ENCODE measurements around the gene SV2B.

Gene SV2B

DNA sequence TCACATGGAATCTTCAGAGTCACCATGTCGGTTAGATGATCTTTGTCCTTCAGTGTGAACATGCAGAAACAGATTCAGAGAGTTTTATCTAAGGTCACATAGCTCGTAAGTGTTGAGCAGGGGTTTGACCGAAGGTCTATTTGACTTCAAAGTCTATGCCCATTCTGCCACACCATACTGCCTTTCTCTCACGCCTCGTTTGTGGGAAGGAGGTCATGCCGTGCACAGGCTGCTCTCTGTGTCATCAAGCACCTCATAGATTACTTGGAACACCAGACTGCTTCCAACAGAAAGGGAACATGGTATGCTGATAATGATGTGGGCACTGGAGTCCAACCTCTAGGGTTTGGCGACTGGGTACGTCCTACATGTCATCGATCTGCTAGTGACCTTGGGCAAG lies 128.8 kb downstream of the SV2B start:
- no peak for DNase-seq (ENCODE audit: low spot score)

DNA sequence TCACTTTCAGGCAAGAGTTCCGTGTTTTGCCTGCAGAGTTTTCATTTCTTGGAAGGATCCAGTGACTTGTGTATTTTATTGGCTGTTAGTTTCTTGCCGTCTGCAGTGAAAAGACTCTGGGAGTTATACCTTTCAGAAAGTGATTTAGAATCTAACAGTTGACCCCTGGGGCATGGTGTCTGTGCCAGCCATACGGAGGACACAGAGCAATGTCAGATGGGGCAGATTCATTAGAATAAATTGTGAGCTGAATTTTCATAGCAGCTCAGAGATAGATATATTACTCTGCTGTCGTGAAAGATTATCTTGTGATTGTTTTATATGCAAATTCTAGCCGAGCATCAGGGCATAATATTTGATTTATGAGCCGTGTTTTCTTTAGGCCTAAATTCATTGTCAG lies 131.6 kb downstream of the SV2B start:
- no peak for DNase-seq (ENCODE audit: low spot score)

DNA sequence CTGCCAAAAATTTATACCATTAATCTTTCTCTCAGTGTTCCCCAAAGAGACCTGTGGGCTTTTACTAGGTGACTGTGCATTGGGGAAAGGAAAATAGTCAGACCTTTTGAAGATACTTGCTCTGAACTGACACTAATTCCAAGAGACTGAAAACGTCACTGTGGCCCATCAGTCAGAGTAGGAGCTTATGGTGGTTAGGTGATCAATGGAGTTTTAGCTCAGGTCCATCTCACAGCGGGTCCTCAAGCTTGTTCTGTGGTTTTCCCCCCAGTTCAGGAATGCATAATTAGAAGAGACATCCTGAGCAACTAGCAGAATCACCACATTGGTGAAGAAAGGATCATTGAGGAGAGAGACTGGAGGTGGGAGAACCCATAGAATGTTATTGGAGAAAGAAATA lies 134.7 kb downstream of the SV2B start:
- no peak for DNase-seq (ENCODE audit: low spot score)

DNA sequence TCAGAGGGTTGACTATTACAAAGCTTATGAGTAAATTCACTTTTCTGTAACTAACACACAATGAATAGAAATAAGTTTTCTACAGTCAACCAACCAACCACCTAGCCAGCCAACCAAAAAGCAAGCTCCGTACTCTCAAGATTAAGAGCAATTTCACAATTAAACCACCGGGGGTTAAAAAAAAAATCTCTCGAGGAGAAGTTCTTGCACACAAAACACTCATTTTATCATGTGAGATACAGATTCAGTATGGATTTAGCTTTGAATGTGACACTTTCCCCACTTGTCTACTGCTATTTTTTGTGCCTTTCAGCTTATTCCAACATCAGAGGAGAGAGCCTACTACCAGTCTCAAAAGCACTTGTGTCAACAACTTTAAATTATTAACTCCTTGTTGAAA lies 135.3 kb downstream of the SV2B start:
- peak; percentile 15 for DNase-seq (ENCODE audit: low spot score)

DNA sequence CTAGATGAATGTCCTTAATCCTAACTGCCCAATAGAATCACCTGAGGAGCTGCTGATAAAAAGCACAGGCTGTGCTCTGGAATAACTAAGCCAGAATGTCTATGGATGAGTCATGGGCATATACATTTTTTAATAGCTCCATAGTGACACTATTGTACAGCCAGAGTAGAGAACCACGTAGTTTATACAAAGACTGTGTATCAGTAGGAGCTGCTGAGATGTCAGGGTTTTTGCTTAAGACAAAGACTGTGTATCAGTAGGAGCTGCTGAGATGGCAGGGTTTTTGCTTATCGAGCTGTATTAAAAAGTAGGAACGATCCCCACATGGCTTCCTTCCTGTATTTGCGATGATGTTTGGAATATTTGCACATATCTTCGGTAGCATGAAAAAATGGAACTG lies 137.4 kb downstream of the SV2B start:
- no peak for DNase-seq (ENCODE audit: low spot score)

DNA sequence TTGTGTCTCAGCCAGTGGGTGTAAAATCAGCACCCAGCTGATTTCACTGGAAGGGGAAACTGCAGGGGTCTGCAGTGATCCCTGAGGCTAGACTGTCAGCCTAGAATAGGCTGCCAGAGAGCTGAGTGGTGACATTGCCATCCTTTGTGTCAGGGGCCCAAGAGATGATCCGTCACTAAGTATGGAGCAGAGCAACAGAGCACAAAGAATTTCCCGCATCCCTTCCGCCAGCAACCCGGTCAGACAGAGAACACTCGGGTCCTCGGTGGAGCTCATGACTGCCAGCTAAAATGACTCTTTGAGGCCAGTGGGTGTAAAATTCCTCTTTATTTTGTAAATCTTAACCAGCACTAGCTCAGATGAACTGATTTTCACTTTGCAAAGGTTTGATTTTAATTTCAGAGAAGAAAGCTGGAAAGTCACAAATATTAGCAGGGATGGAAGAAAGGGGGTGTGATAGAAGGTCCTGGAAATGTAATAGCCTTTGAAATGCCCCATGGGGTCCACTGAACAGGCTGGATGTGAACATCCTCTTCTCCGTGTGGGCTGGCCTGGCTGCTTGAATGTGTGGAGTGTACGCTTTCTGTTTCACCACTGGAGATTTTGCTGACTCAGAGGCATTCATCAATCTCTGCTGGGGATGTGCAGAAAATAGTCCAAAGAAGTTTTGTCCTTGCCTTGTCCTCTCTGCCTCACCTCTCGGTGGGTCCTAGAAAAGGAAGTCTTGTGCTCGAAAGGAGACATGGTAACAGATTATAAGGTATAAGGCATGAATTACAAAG lies 138.8 kb downstream of the SV2B start:
- DNase-seq (ENCODE audit: low spot score) = no peak

DNA sequence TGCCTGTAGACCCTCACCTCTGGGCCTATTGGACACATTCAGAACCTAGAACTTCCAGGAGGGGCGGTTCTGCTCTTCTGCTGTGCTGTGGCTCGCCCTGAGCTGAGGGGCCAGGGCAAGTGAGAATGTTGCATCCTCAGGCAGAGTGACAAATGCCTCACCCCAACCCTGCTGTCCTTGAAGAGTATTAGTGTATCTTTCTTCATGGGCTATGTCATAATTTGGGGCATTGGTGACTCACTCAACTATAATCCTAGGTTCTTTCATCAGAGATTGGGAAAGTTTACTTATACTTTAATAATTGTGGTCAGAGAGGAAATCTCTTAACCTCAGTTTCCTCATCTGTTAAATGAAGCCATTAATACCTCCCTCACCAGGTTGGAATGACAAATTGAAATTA lies 143.8 kb downstream of the SV2B start:
- no peak for DNase-seq (ENCODE audit: low spot score)

DNA sequence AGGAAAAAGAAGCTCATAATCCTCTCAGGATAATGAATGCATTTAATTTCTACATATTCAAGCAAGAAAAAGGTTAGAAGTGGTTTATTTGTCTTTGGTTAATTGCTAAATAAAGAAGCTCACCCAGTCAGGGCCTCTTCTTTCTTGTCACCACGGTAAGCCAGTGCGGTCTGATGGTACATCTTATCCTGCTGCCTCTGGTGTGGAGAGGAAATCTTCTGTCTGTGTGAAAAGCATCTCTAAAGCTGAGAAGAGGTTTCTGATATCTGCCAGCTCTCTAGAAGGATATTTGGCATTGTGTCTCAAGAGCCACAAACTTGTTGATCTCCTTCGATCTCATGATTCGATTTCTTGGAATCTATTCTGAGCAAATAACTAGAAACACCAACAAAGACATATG lies 144.9 kb downstream of the SV2B start:
- DNase-seq (ENCODE audit: low spot score) = no peak

DNA sequence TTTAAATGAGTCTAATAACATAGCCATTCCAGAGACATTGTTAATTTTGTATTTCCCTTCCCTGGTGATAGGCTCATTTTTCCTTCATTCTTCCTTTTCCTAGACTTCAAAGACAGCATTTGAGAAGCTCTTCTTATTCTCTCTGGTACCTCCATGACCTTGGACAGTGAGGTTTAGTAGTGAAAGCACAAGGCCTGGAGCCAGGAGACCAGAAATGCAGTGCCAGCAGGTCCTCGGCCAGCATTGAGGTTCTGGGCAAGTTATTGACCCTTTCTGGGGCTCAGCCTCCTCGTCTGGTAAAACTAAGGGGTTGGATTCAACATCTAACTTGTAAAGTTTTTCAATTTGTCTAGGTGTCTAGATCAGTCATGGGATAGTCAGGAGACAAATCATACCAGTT lies 146.9 kb downstream of the SV2B start:
- no peak for DNase-seq (ENCODE audit: low spot score)

DNA sequence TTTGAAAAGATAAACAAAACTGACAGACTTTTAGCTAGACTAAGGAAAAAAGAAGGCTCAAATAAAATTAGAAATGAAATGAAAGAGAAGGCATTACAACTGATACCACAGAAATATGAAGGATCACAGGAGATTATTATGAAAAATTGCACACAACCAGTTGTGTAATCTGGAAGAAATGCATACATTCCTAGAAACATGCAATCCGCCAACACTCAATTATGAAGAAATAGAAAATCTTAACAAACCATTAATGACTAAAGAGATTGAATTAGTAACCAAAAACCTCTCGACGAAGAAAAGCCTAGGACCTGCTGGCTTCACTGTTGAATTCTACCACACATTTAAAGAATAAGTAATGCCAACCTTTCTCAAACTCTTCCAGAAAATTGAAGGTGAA lies 149.5 kb downstream of the SV2B start:
- no peak for DNase-seq (ENCODE audit: low spot score)

DNA sequence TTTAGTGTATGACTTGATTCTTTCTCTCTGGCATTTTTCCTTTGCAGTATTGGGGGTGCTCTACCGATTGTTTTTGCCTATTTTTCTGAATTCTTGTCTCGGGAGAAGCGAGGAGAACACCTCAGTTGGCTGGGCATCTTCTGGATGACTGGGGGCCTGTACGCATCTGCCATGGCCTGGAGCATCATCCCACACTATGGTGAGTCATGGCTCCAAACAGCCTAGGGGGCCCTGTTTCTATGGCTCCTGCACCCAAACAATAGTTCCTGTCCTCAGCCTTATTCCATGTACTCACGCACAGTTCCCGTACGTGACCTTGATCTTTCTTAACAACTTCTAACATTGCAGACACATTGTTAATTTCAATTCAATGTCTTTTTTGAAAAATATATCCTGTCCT lies 152.3 kb downstream of the SV2B start:
- no peak for DNase-seq (ENCODE audit: low spot score)

DNA sequence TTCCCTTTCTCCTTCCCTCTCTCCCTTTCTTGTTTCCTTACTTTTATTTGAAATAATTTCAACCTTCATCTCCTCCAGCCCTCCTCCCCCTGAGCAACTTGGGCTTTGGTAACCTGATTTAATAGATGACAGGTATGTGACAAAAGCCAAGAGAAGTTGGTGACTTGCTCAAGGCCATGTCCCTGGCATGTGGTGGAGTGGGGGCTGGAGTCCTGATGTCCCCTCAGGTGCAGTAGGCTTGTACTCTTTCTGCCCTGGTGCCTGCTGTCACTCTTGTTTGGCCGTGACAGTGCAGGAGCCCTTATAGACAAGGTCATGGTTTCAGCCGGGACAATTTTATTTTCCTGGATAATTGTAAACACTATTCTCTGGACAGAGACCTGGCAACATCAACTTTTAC lies 152.7 kb downstream of the SV2B start:
- no peak for DNase-seq (ENCODE audit: low spot score)

DNA sequence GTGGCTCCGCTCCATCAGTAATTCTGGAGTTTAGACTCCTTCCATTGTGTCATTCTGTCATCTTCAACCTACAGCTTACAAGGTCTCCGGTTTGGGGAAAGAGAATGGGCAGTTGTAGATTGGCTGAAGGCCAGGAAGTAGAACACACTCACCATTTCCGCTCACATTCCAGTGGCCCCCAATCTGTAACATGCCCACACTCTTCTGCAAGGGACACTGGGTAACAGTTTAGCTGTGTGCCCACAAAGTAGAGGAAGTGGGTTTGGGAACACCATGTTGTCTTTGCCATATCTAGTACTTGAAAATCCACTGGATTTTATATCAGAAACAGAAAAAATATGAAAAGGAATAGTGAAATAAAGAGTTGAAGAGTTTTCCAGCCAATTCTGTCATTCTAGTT lies 153.5 kb downstream of the SV2B start:
- no peak for DNase-seq (ENCODE audit: low spot score)

DNA sequence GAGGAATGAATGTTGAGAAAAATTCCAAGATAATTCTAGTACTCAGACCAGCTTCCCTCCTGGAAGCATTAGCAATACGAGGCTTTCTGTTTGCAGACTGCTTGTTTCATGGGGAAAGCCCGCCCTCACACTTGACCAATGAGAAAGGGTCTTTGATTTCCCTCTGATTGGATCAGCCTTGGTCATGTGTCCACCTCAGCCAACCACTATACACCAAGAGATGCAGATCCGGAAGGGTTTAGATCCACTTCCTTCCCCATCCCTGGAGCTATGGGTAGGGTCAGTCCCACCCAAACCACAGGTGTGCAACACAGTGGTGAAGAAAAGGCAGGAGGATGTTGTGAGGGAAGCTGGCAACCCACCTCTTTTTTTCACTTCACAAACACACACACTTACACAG lies 154.7 kb downstream of the SV2B start:
- peak; percentile 70 for DNase-seq (ENCODE audit: low spot score)

DNA sequence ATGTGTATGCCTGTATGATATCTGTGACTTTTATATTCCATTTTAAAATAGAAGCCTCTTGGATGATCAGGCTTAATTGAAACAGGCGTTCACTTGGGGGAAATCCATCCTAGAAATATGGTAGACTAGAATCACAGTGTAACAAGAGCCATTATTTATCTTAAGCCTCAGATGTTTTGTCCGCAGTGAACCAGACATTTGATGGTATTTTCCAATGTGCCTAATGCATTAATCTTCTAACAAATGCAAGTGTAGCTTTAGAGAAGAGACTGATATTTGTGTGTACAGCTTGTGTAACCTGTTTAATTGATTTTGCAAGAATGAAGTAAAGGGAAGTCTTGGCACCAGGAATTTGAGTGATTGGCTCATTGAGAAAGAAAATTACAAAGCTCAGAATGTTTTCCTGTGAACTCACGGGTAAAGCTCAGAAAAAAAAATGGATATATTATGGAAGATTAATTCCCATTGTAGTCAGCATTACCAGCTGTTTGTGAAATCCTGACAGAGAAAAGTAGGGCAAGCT lies 155.7 kb downstream of the SV2B start:
- DNase-seq (ENCODE audit: low spot score) = no peak

DNA sequence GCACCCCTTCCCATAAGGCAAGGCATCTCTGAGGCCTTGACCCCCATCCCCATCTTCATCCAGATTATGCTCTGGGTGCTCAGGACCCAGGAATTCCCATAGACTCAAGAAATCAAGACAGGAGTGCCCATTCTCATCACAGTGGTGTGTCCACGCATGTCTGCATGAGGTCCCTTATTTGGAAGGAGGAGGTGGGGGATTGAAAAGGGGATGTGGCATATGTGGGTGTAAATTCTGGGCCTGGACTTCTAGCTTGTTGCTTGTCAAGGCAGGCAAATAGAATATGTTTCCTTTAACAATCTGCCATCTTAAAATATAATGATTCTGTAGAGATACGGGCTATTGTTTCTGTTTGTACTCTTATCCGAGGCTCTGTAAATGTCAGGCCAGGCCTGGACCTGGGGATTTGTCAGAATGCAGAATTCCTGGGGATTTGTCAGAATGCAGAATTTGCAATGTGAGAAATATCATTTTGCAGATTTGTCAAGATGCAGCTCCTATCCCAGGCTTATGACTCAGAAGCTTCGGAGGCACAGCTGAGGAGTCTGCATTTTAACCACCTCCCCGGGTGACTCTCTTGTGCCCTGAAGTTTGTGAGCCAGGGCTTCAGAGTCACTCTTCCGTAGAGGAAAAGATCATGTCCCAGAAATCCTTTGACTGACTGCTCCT lies 157.8 kb downstream of the SV2B start:
- DNase-seq (ENCODE audit: low spot score) = no peak

DNA sequence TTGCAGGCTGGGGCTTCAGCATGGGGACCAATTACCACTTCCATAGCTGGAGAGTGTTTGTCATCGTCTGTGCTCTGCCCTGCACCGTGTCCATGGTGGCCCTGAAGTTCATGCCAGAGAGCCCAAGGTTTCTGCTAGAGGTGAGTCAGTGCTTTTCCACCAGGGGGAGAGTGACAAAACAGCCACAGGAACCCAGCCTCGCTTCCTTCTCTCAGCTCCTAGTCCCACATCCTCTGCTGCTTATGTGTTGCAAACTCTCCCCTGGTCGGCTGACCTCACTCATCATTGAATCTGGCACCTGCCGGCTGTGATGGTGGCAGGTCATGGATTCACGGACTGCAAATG lies 158.3 kb downstream of the SV2B start:
- DNase-seq (ENCODE audit: low spot score) = peak; percentile 16

DNA sequence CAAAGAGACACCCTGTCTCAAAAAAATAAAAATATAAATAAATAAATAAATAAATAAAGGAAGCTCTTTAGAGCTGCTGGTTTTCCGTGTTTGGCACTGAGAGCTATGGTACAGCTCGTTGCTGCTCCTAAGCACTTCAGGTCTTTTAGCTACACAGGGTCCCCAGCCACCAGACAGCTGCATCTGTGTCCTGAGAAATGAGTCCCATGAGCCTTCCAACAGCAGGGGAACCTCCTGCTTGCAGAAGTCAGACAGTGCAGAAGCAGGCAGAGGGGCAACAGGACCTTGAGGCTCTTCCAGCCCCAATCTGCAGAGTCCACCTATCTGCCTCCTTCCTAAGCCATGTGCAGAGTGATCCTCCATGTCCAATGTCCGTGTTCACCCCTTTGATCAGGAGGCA lies 159.0 kb downstream of the SV2B start:
- DNase-seq (ENCODE audit: low spot score) = no peak

DNA sequence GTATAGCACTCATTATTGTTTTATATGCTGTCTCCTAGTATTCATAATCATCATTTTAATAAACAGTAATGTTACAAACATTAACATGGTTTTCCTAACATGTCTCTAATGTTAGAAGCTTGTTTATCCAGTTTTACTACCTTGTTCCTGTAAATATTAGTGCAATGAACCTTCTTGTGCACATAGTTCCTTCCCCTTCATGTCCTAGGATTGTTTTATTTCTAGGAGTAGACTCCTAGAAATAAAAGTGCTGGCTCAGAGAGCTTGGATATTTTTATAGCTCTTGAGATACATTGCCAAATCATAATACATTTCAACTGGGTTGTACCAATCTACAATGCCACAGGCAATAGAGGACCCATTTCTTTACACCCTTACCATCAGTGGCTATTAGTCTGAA lies 161.3 kb downstream of the SV2B start:
- DNase-seq (ENCODE audit: low spot score) = no peak

DNA sequence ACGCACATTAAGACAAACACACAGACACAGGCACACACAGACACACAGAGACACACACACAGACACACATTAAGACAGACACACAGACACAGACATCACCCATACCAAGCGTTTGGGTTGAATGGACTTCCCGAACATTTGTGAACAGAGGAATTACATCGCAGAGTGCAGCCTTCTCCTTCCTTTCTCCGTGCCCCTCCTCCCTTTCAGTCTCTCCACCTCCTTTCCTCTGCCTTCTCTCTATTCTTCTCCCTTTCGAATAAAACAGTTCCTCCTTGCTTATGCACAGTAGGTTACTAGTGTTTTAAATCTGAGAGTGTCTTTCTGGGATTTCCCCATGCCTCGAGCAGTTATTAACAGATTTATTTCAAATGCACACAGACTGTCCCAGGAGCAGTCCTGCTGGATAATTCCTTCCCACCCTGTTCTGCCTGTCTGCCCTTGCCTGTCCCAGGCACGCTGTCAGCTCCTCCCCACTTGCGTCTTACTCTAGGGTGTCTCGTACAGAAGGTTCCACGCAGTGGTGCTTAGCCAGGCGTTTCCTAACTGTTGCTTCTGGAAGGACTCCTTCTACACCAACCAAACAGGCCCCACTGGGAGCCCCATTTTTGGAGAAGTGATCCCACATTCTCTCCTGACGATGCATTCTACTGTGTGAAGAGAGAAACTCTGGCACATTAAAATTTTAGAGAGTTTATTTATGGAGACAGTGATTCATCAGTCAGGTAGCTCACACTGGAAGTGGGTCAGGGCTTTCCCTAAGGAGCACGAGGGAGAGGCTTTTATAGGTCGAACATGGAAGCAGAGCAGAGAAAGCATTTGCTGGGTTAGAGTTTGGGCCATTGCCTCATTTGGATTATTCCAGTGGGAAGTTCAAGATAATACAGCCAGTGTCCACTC lies 163.8 kb downstream of the SV2B start:
- no peak for DNase-seq (ENCODE audit: low spot score)

DNA sequence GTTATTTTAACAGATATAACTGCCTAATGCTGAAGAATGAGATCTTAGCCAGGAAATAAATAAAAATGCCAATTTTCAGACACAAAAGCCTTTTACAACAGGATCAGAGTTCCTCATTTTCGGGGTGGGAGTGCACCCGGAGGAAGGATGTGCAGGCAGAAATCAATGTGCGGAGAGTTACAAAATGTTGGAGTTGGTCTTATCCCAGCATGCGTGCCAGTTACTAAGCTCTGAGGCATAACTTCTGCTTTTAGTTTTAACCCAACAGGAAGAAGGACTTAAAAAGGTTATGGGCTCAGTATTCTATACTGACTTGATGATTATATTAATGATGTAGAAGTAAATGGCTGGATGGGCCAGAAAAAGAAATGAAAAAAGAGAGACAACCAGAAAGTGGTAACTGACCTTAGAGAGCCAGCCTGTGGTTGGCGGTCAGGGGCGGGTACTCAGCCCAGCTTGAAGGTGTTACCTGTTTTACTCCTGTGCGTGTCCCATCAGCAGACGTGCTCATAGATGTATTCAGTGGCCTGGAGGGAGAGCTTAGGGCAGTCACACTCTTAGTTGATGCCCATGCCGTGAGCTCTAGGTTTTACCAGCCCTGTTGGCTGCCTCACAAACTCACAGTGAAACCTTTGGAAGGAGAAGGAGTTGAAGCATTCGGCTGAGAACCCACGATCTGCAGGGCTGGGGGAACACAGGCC lies 164.7 kb downstream of the SV2B start:
- DNase-seq (ENCODE audit: low spot score) = no peak

DNA sequence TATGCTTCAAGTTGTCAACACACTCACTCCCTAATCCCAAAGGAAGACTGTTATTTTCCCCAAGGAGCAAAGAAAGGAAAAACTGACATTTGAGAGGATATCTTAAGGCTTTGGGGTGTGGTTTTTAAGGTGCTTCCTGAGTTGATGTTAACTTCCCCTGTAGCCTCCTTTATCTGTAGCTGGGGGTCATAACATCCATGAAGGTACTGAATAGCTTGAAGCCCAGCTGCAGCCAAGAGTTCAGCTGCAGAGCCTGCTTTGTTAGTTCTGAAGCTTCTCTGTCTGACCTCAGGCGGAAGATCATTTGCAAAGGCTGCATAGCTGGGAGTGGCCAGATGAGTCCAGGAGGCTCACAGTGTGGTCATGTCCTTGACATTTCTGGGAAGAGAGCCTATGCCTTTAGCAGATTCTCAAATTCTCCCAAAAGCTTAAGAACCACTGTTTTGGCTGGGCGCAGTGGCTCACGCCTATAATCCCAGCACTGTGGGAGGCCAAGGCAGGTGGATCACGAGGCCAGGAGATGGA lies 165.4 kb downstream of the SV2B start:
- no peak for DNase-seq (ENCODE audit: low spot score)

Measured in NAMALWA (cell line).